ENCODE results near the gene DHRSX.
"Not testable (repeated sequence)": the region's sequence is repeated elsewhere in the genome, so short reads cannot be mapped to it uniquely, and the experiment has no call there.

DNA sequence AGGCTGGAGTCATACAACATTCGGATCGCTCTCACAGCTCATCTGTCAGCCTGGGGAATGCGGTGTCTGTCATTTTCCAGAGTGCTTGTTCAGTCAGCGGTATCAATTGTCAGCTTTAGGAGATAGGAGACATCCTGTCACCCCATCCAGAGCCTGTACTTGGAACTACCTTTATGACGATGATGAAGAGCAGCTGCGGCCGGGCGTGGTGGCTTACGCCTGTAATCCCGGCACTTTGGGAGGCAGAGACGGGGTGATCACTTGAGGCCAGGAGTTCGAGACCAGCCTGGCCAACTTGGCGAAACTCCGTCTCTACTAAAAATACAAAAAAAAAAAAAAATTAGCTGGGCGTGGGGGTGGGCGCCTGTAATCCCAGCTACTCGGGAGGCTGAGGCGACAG is 289.1 kb downstream of the DHRSX start:
- TF ChIP-seq, protein P1, sequence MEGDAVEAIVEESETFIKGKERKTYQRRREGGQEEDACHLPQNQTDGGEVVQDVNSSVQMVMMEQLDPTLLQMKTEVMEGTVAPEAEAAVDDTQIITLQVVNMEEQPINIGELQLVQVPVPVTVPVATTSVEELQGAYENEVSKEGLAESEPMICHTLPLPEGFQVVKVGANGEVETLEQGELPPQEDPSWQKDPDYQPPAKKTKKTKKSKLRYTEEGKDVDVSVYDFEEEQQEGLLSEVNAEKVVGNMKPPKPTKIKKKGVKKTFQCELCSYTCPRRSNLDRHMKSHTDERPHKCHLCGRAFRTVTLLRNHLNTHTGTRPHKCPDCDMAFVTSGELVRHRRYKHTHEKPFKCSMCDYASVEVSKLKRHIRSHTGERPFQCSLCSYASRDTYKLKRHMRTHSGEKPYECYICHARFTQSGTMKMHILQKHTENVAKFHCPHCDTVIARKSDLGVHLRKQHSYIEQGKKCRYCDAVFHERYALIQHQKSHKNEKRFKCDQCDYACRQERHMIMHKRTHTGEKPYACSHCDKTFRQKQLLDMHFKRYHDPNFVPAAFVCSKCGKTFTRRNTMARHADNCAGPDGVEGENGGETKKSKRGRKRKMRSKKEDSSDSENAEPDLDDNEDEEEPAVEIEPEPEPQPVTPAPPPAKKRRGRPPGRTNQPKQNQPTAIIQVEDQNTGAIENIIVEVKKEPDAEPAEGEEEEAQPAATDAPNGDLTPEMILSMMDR (IDR thresholded peaks at IDR 0.05; ENCODE audit: extremely low read depth in 1 of 2, insufficient read depth in 1 of 2, low read depth in 1 of 2, low read length in 2 of 2): not testable (repeated sequence)
- TF ChIP-seq, protein P2, sequence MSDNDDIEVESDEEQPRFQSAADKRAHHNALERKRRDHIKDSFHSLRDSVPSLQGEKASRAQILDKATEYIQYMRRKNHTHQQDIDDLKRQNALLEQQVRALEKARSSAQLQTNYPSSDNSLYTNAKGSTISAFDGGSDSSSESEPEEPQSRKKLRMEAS (IDR thresholded peaks at IDR 0.05; ENCODE audit: insufficient read depth, insufficient read length): not testable (repeated sequence)
- not testable (repeated sequence) for TF ChIP-seq POLR2AphosphoS5 (IDR thresholded peaks at IDR 0.05; ENCODE audit: insufficient read depth, low read depth, low read length)

All from endothelial cell of umbilical vein (primary cell).